K562 (cell line): ENCODE data around the gene SLC15A1. TPM values are rescaled to one million over a fixed set of nuclear protein-coding genes. Genes with fewer than 3 reads are reported as not detected.

Experiments
- ATAC-seq: fragments of 200-7000 bp; cut with Tn5 transposase; 3 replicates; pipeline ENCODE4 v1.9.1; 2020; ENCODE audit warnings: moderate library complexity
- BruUV-seq: library from RNA; stranded (reverse); fragments of 400-500 nt; replicated peaks from 2 replicates; lab custom pipeline; 2021; lab: Mats Ljungman, UMichigan
- CTCF ChIA-PET: fragments of 300-600 bp; formaldehyde crosslinking; extraction: SDS; loops from one replicate; lab custom pipeline; 2021; ENCODE audit warnings: low intra/inter-chr PET ratio; lab: Yijun Ruan, JAX
- POLR2A ChIA-PET: fragments of 300-600, 350-650 bp; sonication (Branson Sonifier 250); formaldehyde crosslinking; extraction: SDS; loops from one replicate; lab custom pipeline; 2021; ENCODE audit warnings: antibody characterized with exemption, inconsistent platforms; lab: Yijun Ruan, JAX
- DNase-seq, 4 experiments: peaks; one replicate each; pipeline versions ENCODE4 v3.0.0 to v3.0.0-alpha.2; 2011 to 2018; ENCODE audit warnings: low spot score in 3 of 4, mixed read lengths in 3 of 4; ENCODE audit errors: extremely low read depth in 1 of 4
- FAIRE-seq: peaks from 2 replicates; lab custom pipeline; 2011; peaks lifted over from hg19 to GRCh38; lab: Jason Lieb, UNC
- H2AFZ ChIP-seq: 2 replicates; pipeline ENCODE4 v1.6.0; 2011; ENCODE audit warnings: low read depth, low read length, control low read depth, inconsistent platforms
- H3K27ac ChIP-seq: fragments of 200-600 bp; 3 replicates; pipeline ENCODE4 v1.8.0; 2011; ENCODE audit warnings: low read depth, mild to moderate bottlenecking, control low read depth, inconsistent platforms, low read length, moderate library complexity, mixed read lengths; ENCODE audit errors: extremely low read depth
- H3K27me3 ChIP-seq, 2 experiments: fragments of 300-600 bp in 1 of 2; 2 replicates in 1 of 2; 3 replicates in 1 of 2; pipeline versions ENCODE4 v1.6.0 to v1.8.0; 2011; ENCODE audit warnings: inconsistent platforms in 2 of 2, low read length in 2 of 2, mild to moderate bottlenecking in 1 of 2, mixed read lengths in 1 of 2, moderate library complexity in 1 of 2; ENCODE audit not compliant: control insufficient read depth in 2 of 2, insufficient read depth in 2 of 2
- H3K36me3 ChIP-seq: fragments of 300-600 bp; 3 replicates; pipeline ENCODE4 v1.8.0; 2011; ENCODE audit warnings: mild to moderate bottlenecking, low read length, inconsistent platforms; ENCODE audit not compliant: control insufficient read depth, insufficient read depth
- H3K4me1 ChIP-seq, 2 experiments: fragments of 200-600 bp in 1 of 2; replicated peaks in 1 of 2; 2 replicates in 1 of 2; 3 replicates in 1 of 2; pipeline versions ENCODE4 v1.5.1 to v1.8.0; 2011; ENCODE audit warnings: inconsistent platforms in 2 of 2, low read length in 2 of 2, mild to moderate bottlenecking in 1 of 2, mixed read lengths in 1 of 2, moderate library complexity in 1 of 2; ENCODE audit not compliant: control insufficient read depth in 2 of 2, insufficient read depth in 2 of 2
- H3K4me2 ChIP-seq: 2 replicates; pipeline ENCODE4 v1.6.1; 2011; ENCODE audit warnings: low read length, control low read depth, inconsistent platforms, mixed read lengths; ENCODE audit not compliant: insufficient read depth
- H3K4me3 ChIP-seq: fragments of 200-600 bp; sonication (generic), shearing (Covaris generic); 2 replicates; pipeline ENCODE4 v1.5.1; 2016; ENCODE audit warnings: control low read depth, inconsistent platforms
- H3K79me2 ChIP-seq: fragments of 200-600 bp; 3 replicates; pipeline ENCODE4 v1.8.0; 2011; ENCODE audit warnings: low read length, inconsistent platforms; ENCODE audit not compliant: control insufficient read depth, insufficient read depth
- H3K9ac ChIP-seq, 2 experiments: 2 replicates each; pipeline versions ENCODE4 v1.6.0 to v1.6.1; 2011; ENCODE audit warnings: low read depth in 2 of 2, low read length in 2 of 2, control low read depth in 1 of 2, inconsistent platforms in 1 of 2, mild to moderate bottlenecking in 1 of 2, mixed read lengths in 1 of 2; ENCODE audit not compliant: insufficient read depth in 1 of 2
- H3K9me1 ChIP-seq: one replicate; pipeline ENCODE4 v1.6.0; 2011; ENCODE audit warnings: inconsistent platforms, mild to moderate bottlenecking, low read length, moderate library complexity; ENCODE audit not compliant: control insufficient read depth, insufficient read depth
- H3K9me3 ChIP-seq: replicated peaks from 2 replicates; pipeline ENCODE4 v1.5.1; 2011; ENCODE audit warnings: low read depth, low read length, inconsistent platforms; ENCODE audit not compliant: control insufficient read depth, insufficient read depth
- H4K20me1 ChIP-seq: replicated peaks from 2 replicates; pipeline ENCODE4 v1.6.1; 2011; ENCODE audit warnings: low read length, inconsistent platforms, mixed read lengths; ENCODE audit not compliant: control insufficient read depth, insufficient read depth
- GABPB2 ChIP-seq: fragments of 250-450 bp; sonication (Bioruptor Pico); conservative IDR thresholded peaks from 2 replicates; pipeline ENCODE4 v1.5.1; 2021; ENCODE audit warnings: mild to moderate bottlenecking
- KLF13 ChIP-seq: fragments of 450-650 bp; IDR thresholded peaks from 2 replicates; pipeline ENCODE4 v1.6.1; 2016; ENCODE audit warnings: missing genetic modification characterization, low read depth, mild to moderate bottlenecking, missing compliant biosample characterization, moderate library complexity, borderline replicate concordance
- MCM5 ChIP-seq: fragments of 450-650 bp; IDR thresholded peaks from 2 replicates; pipeline ENCODE4 v1.6.1; 2016; ENCODE audit warnings: low read depth
- NCOR1 ChIP-seq: fragments of 450-650 bp; IDR thresholded peaks from 2 replicates; pipeline ENCODE4 v1.6.1; 2016; ENCODE audit warnings: mild to moderate bottlenecking, moderate library complexity
- PHB ChIP-seq: fragments of 250-450 bp; sonication (Bioruptor Pico); IDR thresholded peaks from 2 replicates; pipeline ENCODE4 v1.5.0; 2021
- RBM34 ChIP-seq: fragments of 200-400 bp; formaldehyde crosslinking; IDR thresholded peaks from 2 replicates; pipeline ENCODE4 v1.6.1; 2018; ENCODE audit warnings: low read length, borderline replicate concordance; ENCODE audit not compliant: insufficient read depth
- RFX7 ChIP-seq: fragments of 250-450 bp; sonication (Bioruptor Pico); IDR thresholded peaks from 2 replicates; pipeline ENCODE4 v1.5.1; 2021; ENCODE audit warnings: mild to moderate bottlenecking
- SIX5 ChIP-seq, 2 experiments: IDR thresholded peaks; 2 replicates each; pipeline ENCODE4 v1.6.1; 2011; ENCODE audit warnings: low read length in 2 of 2, borderline replicate concordance in 1 of 2, low read depth in 1 of 2, mild to moderate bottlenecking in 1 of 2, moderate library complexity in 1 of 2; ENCODE audit not compliant: insufficient read depth in 1 of 2
- SMAD3 ChIP-seq: fragments of 450-650 bp; formaldehyde crosslinking; conservative IDR thresholded peaks from 2 replicates; pipeline ENCODE4 v1.4.0; 2020; ENCODE audit warnings: mild to moderate bottlenecking
- SMARCB1 ChIP-seq: IDR thresholded peaks from 2 replicates; pipeline ENCODE4 v1.6.1; 2011; ENCODE audit warnings: improper control_type of control experiment, low read depth; ENCODE audit not compliant: insufficient read length
- TCF3 ChIP-seq: sonication (generic); formaldehyde crosslinking; IDR thresholded peaks from 2 replicates; pipeline ENCODE4 v1.4.0; 2020; ENCODE audit warnings: mild to moderate bottlenecking, missing genetic modification reagents
- ZBTB17 ChIP-seq: fragments of 450-650 bp; formaldehyde crosslinking; IDR thresholded peaks from 2 replicates; pipeline ENCODE4 v1.4.0; 2020; ENCODE audit warnings: mild to moderate bottlenecking
- ZNF347 ChIP-seq: fragments of 450-650 bp; formaldehyde crosslinking; IDR thresholded peaks from 2 replicates; pipeline ENCODE4 v1.4.0; 2020; ENCODE audit warnings: low read depth, mild to moderate bottlenecking, moderate library complexity
- ZNF431 ChIP-seq: sonication (generic); formaldehyde crosslinking; IDR thresholded peaks from 2 replicates; pipeline ENCODE4 v1.8.0; 2022; ENCODE audit warnings: mild to moderate bottlenecking, missing genetic modification reagents
- ZNF707 ChIP-seq: fragments of 250-450 bp; sonication (Bioruptor Pico); conservative IDR thresholded peaks from 2 replicates; pipeline ENCODE4 v1.8.0; 2022; ENCODE audit warnings: inconsistent platforms, mild to moderate bottlenecking, moderate library complexity
- ZNF766 ChIP-seq: fragments of 200-800 bp; sonication (Bioruptor generic); conservative IDR thresholded peaks from 2 replicates; pipeline ENCODE4 v1.6.1; 2016; ENCODE audit warnings: missing genetic modification characterization, missing compliant biosample characterization
- ZNF830 ChIP-seq: fragments of 250-450 bp; sonication (Bioruptor Pico); IDR thresholded peaks from 2 replicates; pipeline ENCODE4 v1.5.0; 2021; ENCODE audit warnings: mild to moderate bottlenecking
- ZZZ3 ChIP-seq: fragments of 450-650 bp; IDR thresholded peaks from 2 replicates; pipeline ENCODE4 v1.6.1; 2016; ENCODE audit warnings: antibody characterized with exemption, mild to moderate bottlenecking, moderate library complexity
- WGBS: fragments of 100-300 bp; shearing (Covaris generic); methylation state at CpG from one replicate; pipeline ENCODE4 v1.1.6; 2016; ENCODE audit warnings: low coverage, mixed read lengths; ENCODE audit not compliant: insufficient coverage; ENCODE audit errors: missing lambda C conversion rate; 5-methylcytosine and 5-hydroxymethylcytosine counted together
- in situ Hi-C: fragments of 300-500 bp; cut with MboI; formaldehyde crosslinking; loops from 4 replicates; pipeline ENCODE4 v1.15.0; 2018; ENCODE audit warnings: inconsistent platforms, mixed read lengths
- intact Hi-C: fragments of 100-400 bp; cut with micrococcal nuclease; formaldehyde crosslinking; loops from 2 replicates; pipeline ENCODE4 v1.14.2; 2022
- polyA plus RNA-seq, 8 experiments: library from polyadenylated mRNA; depleted of rRNA in 4 of 8; stranded (reverse) in 5 of 8; unstranded in 3 of 8; fragments of >200 nt; fragmentation: Nextera tagmentation in 2 of 8; fragmentation: Illumina TruSeq in 1 of 8; extraction: Ambion mirVana in 2 of 8; extraction: Trizol in 1 of 8; gene quantifications; 2 replicates each; pipeline versions ENCODE4 v1.2.1 to v1.2.3, GENCODE V29; 2011 to 2014; ENCODE audit warnings: inconsistent platforms in 1 of 8, missing spikeins in 1 of 8
- total RNA-seq, 7 experiments: library from RNA; depleted of rRNA in 6 of 7; stranded (reverse); fragments of >200 nt in 6 of 7; fragmentation: Illumina TruSeq in 2 of 7; extraction: Trizol in 2 of 7; gene quantifications; 2 replicates each; pipeline versions ENCODE4 v1.2.1 to v1.2.3, GENCODE V29; 2011 to 2021; ENCODE audit warnings: low replicate concordance in 1 of 7
- TF ChIP-seq, protein P1 (sequence below): fragments of 250-450 bp; sonication (Bioruptor Pico); IDR thresholded peaks from 2 replicates; pipeline ENCODE4 v1.5.1; 2021; ENCODE audit warnings: mild to moderate bottlenecking

The SLC15A1 gene
- total and polyA plus RNA-seq, 9 of the 15 experiments (the other 6 are each of a cell fraction or from before 2014, with no cell fraction given), result not detected

DNA sequence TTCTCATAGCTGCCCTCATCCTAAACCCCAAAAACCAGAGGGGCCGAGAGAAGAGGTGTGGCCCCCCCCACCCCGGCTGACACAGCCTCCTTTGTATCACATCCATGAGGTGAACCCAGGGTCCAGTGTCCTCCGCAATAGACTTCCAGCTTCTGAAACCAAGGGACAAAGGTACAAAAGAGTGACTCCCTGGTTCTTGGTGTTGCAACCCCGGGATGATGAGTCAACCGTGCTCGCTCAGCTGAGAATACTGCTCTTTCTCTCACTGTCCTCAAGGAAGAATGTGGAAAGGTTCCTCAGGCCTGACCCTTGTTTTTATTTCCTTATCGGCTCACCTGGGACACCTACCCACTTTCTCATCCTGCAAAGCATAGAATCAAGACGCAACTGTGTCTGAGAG lies 5.5 kb downstream of the SLC15A1 start:
- H3K9me1 ChIP-seq, result no peaks in the 10 kb centered on the region
- H3K27me3 ChIP-seq, result peaks cover 4 to 55% of the 10 kb centered on the region in 2 experiments
- BruUV-seq, result no TSS peak
- no peak for FAIRE-seq
- H3K9ac ChIP-seq, result no peak overlapping the region
- no peaks in the 10 kb centered on the region for H4K20me1 ChIP-seq
- POLR2A ChIA-PET, result interaction anchor here (1.2 kb wide), 1 partner anchor 15 kb away, joined by 7 read pairs; no protein-coding TSS in a partner anchor
- H3K4me2 ChIP-seq, result no peak overlapping the region
- WGBS, result 0% methylated on average over 3 of the region's 8 CpGs
- H3K4me3 ChIP-seq, result no peak overlapping the region
- H3K36me3 ChIP-seq, result no peaks in the 10 kb centered on the region
- in situ Hi-C loops (no loop called here), intact Hi-C loops (no loop called here)
- no peak for ATAC-seq
- H3K79me2 ChIP-seq, result no peaks in the 10 kb centered on the region
- TF ChIP-seq NCOR1, result no peak
- no peak for TF ChIP-seq GABPB2 (CRISPR knock-in tag)
- no peak for TF ChIP-seq ZNF766 (CRISPR knock-in tag)
- no peak for TF ChIP-seq ZNF347
- TF ChIP-seq ZZZ3, result no peak
- no peak for TF ChIP-seq TCF3
- no peak for TF ChIP-seq PHB (CRISPR knock-in tag)
- TF ChIP-seq RFX7 (CRISPR knock-in tag), result no peak
- no peak for TF ChIP-seq MCM5
- TF ChIP-seq ZNF707 (CRISPR knock-in tag), result no peak
- no peak for TF ChIP-seq SIX5 (IDR thresholded peaks at IDR 0.05; ENCODE audit: borderline replicate concordance in 1 of 2, insufficient read depth in 1 of 2, low read depth in 1 of 2, low read length in 2 of 2)
- TF ChIP-seq ZNF431 (CRISPR knock-in tag), result no peak
- no peak for TF ChIP-seq KLF13 (tag)
- no peak for TF ChIP-seq RBM34
- TF ChIP-seq, protein P1, sequence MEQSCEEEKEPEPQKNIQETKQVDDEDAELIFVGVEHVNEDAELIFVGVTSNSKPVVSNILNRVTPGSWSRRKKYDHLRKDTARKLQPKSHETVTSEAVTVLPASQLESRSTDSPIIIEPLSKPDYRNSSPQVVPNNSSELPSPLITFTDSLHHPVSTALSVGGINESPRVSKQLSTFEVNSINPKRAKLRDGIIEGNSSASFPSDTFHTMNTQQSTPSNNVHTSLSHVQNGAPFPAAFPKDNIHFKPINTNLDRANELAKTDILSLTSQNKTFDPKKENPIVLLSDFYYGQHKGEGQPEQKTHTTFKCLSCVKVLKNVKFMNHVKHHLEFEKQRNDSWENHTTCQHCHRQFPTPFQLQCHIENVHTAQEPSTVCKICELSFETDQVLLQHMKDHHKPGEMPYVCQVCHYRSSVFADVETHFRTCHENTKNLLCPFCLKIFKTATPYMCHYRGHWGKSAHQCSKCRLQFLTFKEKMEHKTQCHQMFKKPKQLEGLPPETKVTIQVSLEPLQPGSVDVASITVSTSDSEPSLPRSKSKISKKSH, result no peak
- TF ChIP-seq SMAD3 (CRISPR knock-in tag), result no peak
- TF ChIP-seq SMARCB1, result no peak
- TF ChIP-seq ZBTB17 (CRISPR knock-in tag), result no peak
- no peak for TF ChIP-seq ZNF830 (CRISPR knock-in tag)
- H3K27ac ChIP-seq, result no peak overlapping the region
- DNase-seq, result no peak
- CTCF ChIA-PET, result no interaction called here
- H3K4me1 ChIP-seq, result peaks cover 0 to 2% of the 10 kb centered on the region in 2 experiments; a peak in 1 of 5 replicates
- no peaks in the 10 kb centered on the region for H3K9me3 ChIP-seq
- no peak overlapping the region for H2AFZ ChIP-seq
